ENCODE results near the gene PSMD12. TPM values are rescaled to one million over a fixed set of nuclear protein-coding genes. Genes with fewer than 3 reads are reported as not detected.

Gene PSMD12
- total RNA-seq, 2 experiments from 2014 or later = 15.0 to 62.8 TPM

GRCh38 chr17:67297454-67297960 lies 68.9 kb downstream of the PSMD12 start:
- H4K20me1 ChIP-seq (ENCODE audit: insufficient read depth, low read length) = no peaks in the 10 kb centered on the region
- no peak for TF ChIP-seq CTCF (conservative IDR thresholded peaks at IDR 0.05; ENCODE audit: low read length)
- no peak for TF ChIP-seq EZH2phosphoT487 (IDR thresholded peaks at IDR 0.05; ENCODE audit: borderline replicate concordance, low read depth, low read length)
- peaks cover 3% of the 10 kb centered on the region for H3K4me1 ChIP-seq (ENCODE audit: insufficient read depth, low read length, poor library complexity, severe bottlenecking)
- H3K36me3 ChIP-seq (ENCODE audit: insufficient read depth, low read length) = no peaks in the 10 kb centered on the region
- ChIA-PET POLR2A (interaction anchor here (0.7 kb wide), 1 partner anchor 58 kb away, joined by 4 read pairs; no protein-coding TSS in a partner anchor), CTCF (ENCODE audit: unreplicated experiment) (no interaction called here)
- no peak overlapping the region for H2AFZ ChIP-seq (ENCODE audit: low read length)
- no peak overlapping the region for H3K27ac ChIP-seq (ENCODE audit: low read depth, low read length, poor library complexity, severe bottlenecking)
- H3K4me3 ChIP-seq (ENCODE audit: low read depth, low read length, poor library complexity, severe bottlenecking) = no peak overlapping the region
- no peak overlapping the region for H3K4me2 ChIP-seq (ENCODE audit: low read length)
- no peaks in the 10 kb centered on the region for H3K9me2 ChIP-seq (ENCODE audit: insufficient read depth, low read length)
- no peaks in the 10 kb centered on the region for H3K9me3 ChIP-seq (ENCODE audit: low read length)
- no peaks in the 10 kb centered on the region for H3K79me2 ChIP-seq (ENCODE audit: insufficient read depth, low read depth, low read length)
- intact Hi-C loops (cut with micrococcal nuclease; ENCODE audit: unreplicated experiment) = no loop called here
- BruUV-seq (replicated peaks) = no TSS peak
- no peak for DNase-seq (ENCODE audit: low spot score)

GRCh38 chr17:67294451-67295199 lies 71.8 kb downstream of the PSMD12 start:
- H3K4me1 ChIP-seq (ENCODE audit: insufficient read depth, low read length, poor library complexity, severe bottlenecking) = peaks cover 3% of the 10 kb centered on the region
- TF ChIP-seq CTCF (conservative IDR thresholded peaks at IDR 0.05; ENCODE audit: low read length) = no peak
- TF ChIP-seq EZH2phosphoT487 (IDR thresholded peaks at IDR 0.05; ENCODE audit: borderline replicate concordance, low read depth, low read length) = no peak
- H3K4me2 ChIP-seq (ENCODE audit: low read length) = no peak overlapping the region
- no TSS peak for BruUV-seq (replicated peaks)
- H4K20me1 ChIP-seq (ENCODE audit: insufficient read depth, low read length) = no peaks in the 10 kb centered on the region
- no peaks in the 10 kb centered on the region for H3K36me3 ChIP-seq (ENCODE audit: insufficient read depth, low read length)
- no peaks in the 10 kb centered on the region for H3K79me2 ChIP-seq (ENCODE audit: insufficient read depth, low read depth, low read length)
- no peak overlapping the region for H3K4me3 ChIP-seq (ENCODE audit: low read depth, low read length, poor library complexity, severe bottlenecking)
- POLR2A ChIA-PET = interaction anchor here (0.7 kb wide), 1 partner anchor 60 kb away, joined by 3 read pairs; no protein-coding TSS in a partner anchor
- intact Hi-C loops (cut with micrococcal nuclease; ENCODE audit: unreplicated experiment) = no loop called here
- no peak for DNase-seq (ENCODE audit: low spot score)
- no peak overlapping the region for H2AFZ ChIP-seq (ENCODE audit: low read length)
- CTCF ChIA-PET (ENCODE audit: unreplicated experiment) = no interaction called here
- no peak overlapping the region for H3K27ac ChIP-seq (ENCODE audit: low read depth, low read length, poor library complexity, severe bottlenecking)
- no peaks in the 10 kb centered on the region for H3K9me3 ChIP-seq (ENCODE audit: low read length)
- H3K9me2 ChIP-seq (ENCODE audit: insufficient read depth, low read length) = no peaks in the 10 kb centered on the region
